Panc1 (cell line): ENCODE results near the gene BTN3A1. TPM values are rescaled to one million over a fixed set of nuclear protein-coding genes. Genes with fewer than 3 reads are reported as not detected.

ENCODE experiments used
- ATAC-seq: fragments of 200-7000 bp; cut with Tn5 transposase; 2 replicates; pipeline ENCODE4 v1.9.1; 2020; ENCODE audit warnings: mild to moderate bottlenecking, moderate library complexity
- BruUV-seq: library from RNA; stranded (reverse); fragments of 400-500 nt; replicated peaks from 2 replicates; lab custom pipeline; 2021; lab: Mats Ljungman, UMichigan
- CTCF ChIA-PET: fragments of 300-600 bp; sonication (Branson Sonifier 250); formaldehyde crosslinking; loops from one replicate; lab custom pipeline; 2022; ENCODE audit warnings: antibody characterized with exemption; lab: Charles Lee
- POLR2A ChIA-PET: fragments of 300-600 bp; sonication (Branson Sonifier 250); formaldehyde crosslinking; loops from one replicate; lab custom pipeline; 2022; ENCODE audit warnings: antibody characterized with exemption; lab: Charles Lee
- DNase-seq: peaks from one replicate; pipeline ENCODE4 v3.0.0-alpha.2; 2010; ENCODE audit warnings: low read depth, low spot score
- H3K27ac ChIP-seq: 2 replicates; pipeline ENCODE4 v1.5.1; 2011; ENCODE audit warnings: mild to moderate bottlenecking, low read length, inconsistent platforms
- H3K27me3 ChIP-seq: fragments of 200-500 bp; sonication (Bioruptor generic); 2 replicates; pipeline ENCODE4 v1.6.0; 2014; ENCODE audit warnings: low read length, inconsistent platforms; ENCODE audit not compliant: control insufficient read depth, insufficient read depth
- H3K36me3 ChIP-seq: fragments of 200-500 bp; sonication (Bioruptor generic); 2 replicates; pipeline ENCODE4 v1.5.1; 2014; ENCODE audit warnings: inconsistent platforms, mild to moderate bottlenecking, low read length, moderate library complexity; ENCODE audit not compliant: control insufficient read depth, insufficient read depth
- H3K4me1 ChIP-seq: 2 replicates; pipeline ENCODE4 v1.5.1; 2011; ENCODE audit warnings: inconsistent platforms, mild to moderate bottlenecking, low read length, moderate library complexity; ENCODE audit not compliant: control insufficient read depth, insufficient read depth
- H3K4me3 ChIP-seq, 2 experiments: 2 replicates each; pipeline ENCODE4 v1.5.1; 2011 to 2012; ENCODE audit warnings: low read depth in 2 of 2, low read length in 2 of 2, mild to moderate bottlenecking in 2 of 2, inconsistent platforms in 1 of 2, moderate library complexity in 1 of 2
- H3K9me3 ChIP-seq: fragments of 200-500 bp; sonication (Bioruptor generic); 2 replicates; pipeline ENCODE4 v1.5.1; 2014; ENCODE audit warnings: low read depth, mild to moderate bottlenecking, inconsistent platforms, low read length, moderate library complexity; ENCODE audit not compliant: control insufficient read depth, insufficient read depth
- CTCF ChIP-seq: fragments of 450-650 bp; IDR thresholded peaks from 2 replicates; pipeline ENCODE4 v1.5.1; 2017; ENCODE audit warnings: mild to moderate bottlenecking
- POLR2AphosphoS5 ChIP-seq: IDR thresholded peaks from 2 replicates; pipeline ENCODE4 v1.6.1; 2012; ENCODE audit warnings: mild to moderate bottlenecking, low read depth, low read length, moderate library complexity
- SIN3A ChIP-seq: IDR thresholded peaks from 2 replicates; pipeline ENCODE4 v1.6.1; 2012; ENCODE audit warnings: low read depth, mild to moderate bottlenecking, low read length, moderate library complexity, borderline replicate concordance; ENCODE audit not compliant: insufficient read depth
- TCF7L2 ChIP-seq: IDR thresholded peaks from 2 replicates; pipeline ENCODE4 v1.6.1; 2011; ENCODE audit warnings: mild to moderate bottlenecking, low read depth, low read length, inconsistent platforms
- in situ Hi-C: cut with HindIII; loops from 2 replicates; pipeline ENCODE4 v1.10.0; 2016; ENCODE audit warnings: low sequenced_read_pairs, low pct_unique_long_range_greater_than_20kb
- intact Hi-C: fragments of 100-400 bp; cut with micrococcal nuclease; formaldehyde crosslinking; loops from one replicate; pipeline ENCODE4 v1.10.0; 2022; ENCODE audit not compliant: unreplicated experiment
- total RNA-seq: library from RNA; stranded (reverse); gene quantifications from one replicate; pipeline ENCODE4 v1.2.1, GENCODE V29; 2021; ENCODE audit not compliant: unreplicated experiment
- TF ChIP-seq, protein P1 (sequence below), 2 experiments: IDR thresholded peaks; 2 replicates each; pipeline ENCODE4 v1.6.1; 2011 to 2012; ENCODE audit warnings: low read depth in 2 of 2, control low read depth in 1 of 2, low read length in 1 of 2, mild to moderate bottlenecking in 1 of 2, moderate library complexity in 1 of 2; ENCODE audit not compliant: insufficient read depth in 1 of 2

Gene BTN3A1
- total RNA-seq, 1 experiment from 2014 or later: 5.0 TPM

- ATAC-seq (no peak), DNase-seq (no peak)
- in situ Hi-C loops (no loop called here), intact Hi-C loops (no loop called here)
- ChIA-PET CTCF (no interaction called here), POLR2A (no interaction called here)
- Histone ChIP-seq H3K4me1 (no peaks in the 10 kb centered on the region), H3K4me3 (no peak overlapping the region), H3K27me3 (no peaks in the 10 kb centered on the region), H3K36me3 (no peaks in the 10 kb centered on the region), H3K27ac (no peak overlapping the region), H3K9me3 (no peaks in the 10 kb centered on the region)
- no peak for TF ChIP-seq POLR2AphosphoS5
- TF ChIP-seq SIN3A: no peak
- TF ChIP-seq CTCF: no peak
- TF ChIP-seq, protein P1, sequence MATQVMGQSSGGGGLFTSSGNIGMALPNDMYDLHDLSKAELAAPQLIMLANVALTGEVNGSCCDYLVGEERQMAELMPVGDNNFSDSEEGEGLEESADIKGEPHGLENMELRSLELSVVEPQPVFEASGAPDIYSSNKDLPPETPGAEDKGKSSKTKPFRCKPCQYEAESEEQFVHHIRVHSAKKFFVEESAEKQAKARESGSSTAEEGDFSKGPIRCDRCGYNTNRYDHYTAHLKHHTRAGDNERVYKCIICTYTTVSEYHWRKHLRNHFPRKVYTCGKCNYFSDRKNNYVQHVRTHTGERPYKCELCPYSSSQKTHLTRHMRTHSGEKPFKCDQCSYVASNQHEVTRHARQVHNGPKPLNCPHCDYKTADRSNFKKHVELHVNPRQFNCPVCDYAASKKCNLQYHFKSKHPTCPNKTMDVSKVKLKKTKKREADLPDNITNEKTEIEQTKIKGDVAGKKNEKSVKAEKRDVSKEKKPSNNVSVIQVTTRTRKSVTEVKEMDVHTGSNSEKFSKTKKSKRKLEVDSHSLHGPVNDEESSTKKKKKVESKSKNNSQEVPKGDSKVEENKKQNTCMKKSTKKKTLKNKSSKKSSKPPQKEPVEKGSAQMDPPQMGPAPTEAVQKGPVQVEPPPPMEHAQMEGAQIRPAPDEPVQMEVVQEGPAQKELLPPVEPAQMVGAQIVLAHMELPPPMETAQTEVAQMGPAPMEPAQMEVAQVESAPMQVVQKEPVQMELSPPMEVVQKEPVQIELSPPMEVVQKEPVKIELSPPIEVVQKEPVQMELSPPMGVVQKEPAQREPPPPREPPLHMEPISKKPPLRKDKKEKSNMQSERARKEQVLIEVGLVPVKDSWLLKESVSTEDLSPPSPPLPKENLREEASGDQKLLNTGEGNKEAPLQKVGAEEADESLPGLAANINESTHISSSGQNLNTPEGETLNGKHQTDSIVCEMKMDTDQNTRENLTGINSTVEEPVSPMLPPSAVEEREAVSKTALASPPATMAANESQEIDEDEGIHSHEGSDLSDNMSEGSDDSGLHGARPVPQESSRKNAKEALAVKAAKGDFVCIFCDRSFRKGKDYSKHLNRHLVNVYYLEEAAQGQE (IDR thresholded peaks at IDR 0.05; ENCODE audit: insufficient read depth in 1 of 2, low read depth in 2 of 2, low read length in 1 of 2): no peak
- TF ChIP-seq TCF7L2: no peak
- BruUV-seq: no TSS peak
Observed at GRCh38 chr6:26450240-26450639, 48.2 kb downstream of the BTN3A1 start.

- Histone ChIP-seq H3K27ac (no peak overlapping the region), H3K4me1 (peaks cover 5% of the 10 kb centered on the region), H3K27me3 (no peaks in the 10 kb centered on the region), H3K9me3 (no peaks in the 10 kb centered on the region), H3K4me3 (no peak overlapping the region), H3K36me3 (no peaks in the 10 kb centered on the region)
- ATAC-seq (no peak), DNase-seq (no peak)
- TF ChIP-seq POLR2AphosphoS5 (no peak), CTCF (no peak), TCF7L2 (no peak), SIN3A (no peak)
- TF ChIP-seq, protein P1 (IDR thresholded peaks at IDR 0.05; ENCODE audit: insufficient read depth in 1 of 2, low read depth in 2 of 2, low read length in 1 of 2): no peak
- no TSS peak for BruUV-seq
- CTCF ChIA-PET: no interaction called here
- intact Hi-C loops (no loop called here), in situ Hi-C loops (no loop called here)
- POLR2A ChIA-PET: no interaction called here
Observed at GRCh38 chr6:26452631-26453235, 50.7 kb downstream of the BTN3A1 start.
